Measurements from ENCODE around the gene MYO1B. TPM values are rescaled to one million over a fixed set of nuclear protein-coding genes. Genes with fewer than 3 reads are reported as not detected.
A peak's percentile ranks its signal among the peaks of the same experiment; 100 is the strongest.

MYO1B gene
- total RNA-seq, 2 experiments from 2014 or later = 31.5 to 35.0 TPM

- DNase-seq = peak; percentile 45
- H3K4me1 Mint-ChIP-seq = peaks cover 14% of the 10 kb centered on the region
- peaks cover 2% of the 10 kb centered on the region for H3K36me3 Mint-ChIP-seq
- H3K27me3 Mint-ChIP-seq = no peaks in the 10 kb centered on the region
- no peak overlapping the region for H3K4me3 Mint-ChIP-seq
- H3K27ac Mint-ChIP-seq = no peak overlapping the region
- peaks cover 7% of the 10 kb centered on the region for H3K9me3 Mint-ChIP-seq
These were observed 26.8 kb upstream of the MYO1B start for GRCh38 chr2:191218292-191218898.

DNA sequence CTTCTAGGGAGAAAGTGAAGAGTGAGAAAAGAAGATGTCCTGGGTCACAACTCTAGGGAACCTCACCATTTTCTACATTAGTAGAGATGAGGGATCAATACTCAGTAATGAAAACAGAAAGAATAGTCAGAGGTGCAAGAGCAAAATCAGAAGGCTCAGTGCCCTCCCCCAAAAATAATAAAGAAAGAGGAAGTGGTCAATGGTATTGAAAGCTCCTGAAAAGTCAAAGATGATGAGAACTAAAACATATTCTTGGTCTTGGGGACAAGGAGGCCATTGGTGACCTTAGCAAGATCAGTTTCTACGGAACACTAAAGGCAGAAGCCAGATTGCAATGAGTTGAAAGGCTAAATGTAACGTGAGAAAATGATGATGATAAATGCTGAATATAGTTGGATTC is 24.5 kb upstream of the MYO1B start:
- Mint-ChIP-seq H3K27me3 (no peaks in the 10 kb centered on the region), H3K4me3 (no peak overlapping the region)

DNA sequence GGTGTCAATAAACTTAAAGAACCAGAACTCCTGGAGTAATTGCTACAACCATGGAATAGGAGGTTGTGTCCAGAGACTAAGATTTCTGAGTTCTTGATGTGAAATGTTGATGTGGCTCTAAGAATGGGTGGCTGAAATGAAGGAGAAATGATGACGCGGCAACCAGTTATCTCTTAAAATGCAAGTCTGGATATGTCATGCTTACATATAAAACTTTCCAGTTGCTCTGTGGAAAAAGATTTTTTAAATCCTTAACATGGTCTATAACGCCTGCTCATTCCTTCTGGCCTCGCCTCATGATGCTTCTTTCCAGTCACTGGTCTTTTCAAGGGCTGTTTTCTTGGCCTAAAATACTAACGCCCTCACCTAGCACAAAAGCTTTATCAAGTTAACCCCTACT is 23.5 kb upstream of the MYO1B start:
- Mint-ChIP-seq H3K36me3 (no peaks in the 10 kb centered on the region), H3K4me3 (no peak overlapping the region), H3K4me1 (peaks cover 14% of the 10 kb centered on the region), H3K27me3 (no peaks in the 10 kb centered on the region), H3K27ac (no peak overlapping the region), H3K9me3 (peaks cover 7% of the 10 kb centered on the region)
- no peak for DNase-seq

More for the DNA sequence above, 24.5 kb upstream of the MYO1B start:
- Mint-ChIP-seq H3K4me1 (peaks cover 14% of the 10 kb centered on the region), H3K9me3 (peaks cover 7% of the 10 kb centered on the region), H3K36me3 (no peaks in the 10 kb centered on the region), H3K27ac (no peak overlapping the region)
- no peak for DNase-seq

DNA sequence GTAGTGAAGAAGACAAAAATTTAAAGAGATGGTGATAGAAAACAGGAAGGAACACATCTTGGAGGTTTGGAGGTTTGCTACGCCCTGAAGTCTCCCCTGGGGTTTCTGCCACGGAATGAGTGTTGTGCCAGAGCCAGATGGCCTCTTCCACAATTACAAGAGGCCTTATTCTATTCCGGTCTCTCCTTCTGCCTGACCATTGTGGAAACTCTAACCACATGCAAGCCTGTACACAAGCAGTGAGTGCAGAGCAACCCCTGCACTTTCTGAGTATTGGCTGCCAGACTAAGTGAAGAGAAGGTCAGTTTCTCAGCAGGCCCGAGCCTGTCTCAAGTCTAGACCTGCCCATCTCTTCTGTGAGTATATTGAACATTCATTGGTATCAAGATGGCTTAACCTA is 22.7 kb upstream of the MYO1B start:
- Mint-ChIP-seq H3K36me3 (no peaks in the 10 kb centered on the region), H3K9me3 (peaks cover 7% of the 10 kb centered on the region), H3K4me3 (no peak overlapping the region), H3K27me3 (no peaks in the 10 kb centered on the region), H3K4me1 (peaks cover 12% of the 10 kb centered on the region), H3K27ac (no peak overlapping the region)
- DNase-seq = no peak

- H3K4me3 Mint-ChIP-seq = no peak overlapping the region
- H3K27me3 Mint-ChIP-seq = no peaks in the 10 kb centered on the region
- DNase-seq = no peak
- peaks cover 7% of the 10 kb centered on the region for H3K9me3 Mint-ChIP-seq
- no peak overlapping the region for H3K27ac Mint-ChIP-seq
- peaks cover 8% of the 10 kb centered on the region for H3K4me1 Mint-ChIP-seq
- H3K36me3 Mint-ChIP-seq = no peaks in the 10 kb centered on the region
These were observed 22.3 kb upstream of the MYO1B start for GRCh38 chr2:191222952-191223351.

DNA sequence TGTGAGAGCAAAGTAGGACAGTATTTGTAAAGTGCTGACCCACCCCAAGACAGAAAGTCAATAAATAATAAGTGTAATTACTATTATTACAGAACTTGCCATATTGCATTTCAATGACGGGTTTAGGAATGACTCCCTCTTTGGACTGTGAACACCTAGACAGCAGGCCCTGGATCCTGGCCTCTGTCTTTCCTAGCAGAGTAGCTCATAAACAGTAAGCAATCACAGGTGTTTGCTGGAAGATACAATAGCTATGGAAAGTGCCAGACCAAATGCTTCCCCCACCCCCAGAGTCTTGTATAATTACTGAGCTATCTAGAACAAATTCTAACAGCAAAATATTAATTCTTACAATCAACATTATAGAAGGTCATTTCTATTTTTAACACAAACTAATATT is 20.1 kb upstream of the MYO1B start:
- H3K9me3 Mint-ChIP-seq = peaks cover 7% of the 10 kb centered on the region
- H3K4me3 Mint-ChIP-seq = no peak overlapping the region
- DNase-seq = no peak
- H3K27ac Mint-ChIP-seq = no peak overlapping the region
- H3K4me1 Mint-ChIP-seq = peaks cover 3% of the 10 kb centered on the region
- H3K27me3 Mint-ChIP-seq = no peaks in the 10 kb centered on the region
- no peaks in the 10 kb centered on the region for H3K36me3 Mint-ChIP-seq

DNA sequence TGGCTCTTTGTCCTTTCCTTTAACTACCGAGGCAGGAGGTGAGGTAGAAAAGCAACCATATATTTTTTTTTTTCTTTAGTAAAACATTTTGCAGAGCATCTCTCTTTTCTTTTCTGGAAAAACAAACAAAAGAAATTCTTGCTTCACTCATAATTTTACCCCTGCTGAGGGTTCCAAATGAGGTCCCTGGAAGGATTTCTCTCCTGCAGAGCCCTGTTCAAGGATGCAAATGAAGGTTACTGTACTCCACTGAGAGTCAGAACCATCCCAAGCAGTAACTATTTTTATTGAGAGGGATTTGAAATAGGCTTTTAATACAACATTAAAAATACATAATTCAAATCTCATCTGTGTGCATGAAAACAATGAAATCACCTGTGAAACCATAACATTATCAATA is 19.5 kb upstream of the MYO1B start:
- Mint-ChIP-seq H3K9me3 (peaks cover 4% of the 10 kb centered on the region), H3K4me3 (no peak overlapping the region), H3K4me1 (no peaks in the 10 kb centered on the region), H3K27ac (no peak overlapping the region), H3K36me3 (no peaks in the 10 kb centered on the region), H3K27me3 (no peaks in the 10 kb centered on the region)
- no peak for DNase-seq

- Mint-ChIP-seq H3K4me1 (no peaks in the 10 kb centered on the region), H3K4me3 (no peak overlapping the region), H3K27me3 (no peaks in the 10 kb centered on the region), H3K9me3 (peaks cover 3% of the 10 kb centered on the region), H3K36me3 (no peaks in the 10 kb centered on the region), H3K27ac (no peak overlapping the region)
- no peak for DNase-seq
These were observed 19.0 kb upstream of the MYO1B start for GRCh38 chr2:191226196-191226595.

DNA sequence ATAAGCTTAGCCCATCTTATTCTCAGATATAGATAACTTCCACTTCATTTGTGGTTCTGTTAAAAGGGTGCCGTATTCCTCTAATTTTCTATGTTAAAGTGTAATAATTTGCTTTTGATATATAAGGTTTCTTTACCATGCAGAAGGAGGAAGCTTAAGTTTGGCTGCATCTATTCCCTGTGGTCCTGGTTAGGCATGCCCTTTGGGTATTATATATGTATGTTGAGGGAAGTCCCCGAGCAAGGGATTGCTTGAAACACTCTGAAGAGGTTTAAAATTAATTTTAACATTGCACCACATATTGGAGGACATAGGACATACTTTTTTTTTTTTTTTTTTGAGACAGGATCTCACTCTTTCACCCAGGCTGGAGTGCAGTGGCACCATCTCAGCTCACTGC is 16.9 kb upstream of the MYO1B start:
- H3K36me3 Mint-ChIP-seq = no peaks in the 10 kb centered on the region

DNA sequence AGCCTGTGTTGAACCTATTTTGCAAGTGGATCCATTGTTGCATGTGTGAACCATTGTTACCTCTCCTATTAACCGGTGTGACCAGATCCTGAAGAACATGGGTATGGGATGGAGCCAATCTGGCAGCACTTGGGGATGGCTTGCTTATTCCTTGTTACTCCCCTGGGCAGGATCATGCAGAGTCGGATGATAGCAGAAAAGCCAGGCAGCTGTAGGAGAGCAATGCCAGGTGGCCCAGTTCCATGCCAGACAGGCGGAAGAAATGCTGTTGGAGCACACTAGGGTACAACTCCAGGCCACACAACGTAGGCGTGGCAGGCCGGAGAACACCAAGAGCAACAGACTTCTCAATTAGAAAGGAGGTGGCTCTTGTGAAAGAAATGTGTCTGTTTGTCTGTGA is 16.3 kb upstream of the MYO1B start:
- Mint-ChIP-seq H3K27me3 (no peaks in the 10 kb centered on the region), H3K4me1 (no peaks in the 10 kb centered on the region), H3K9me3 (no peaks in the 10 kb centered on the region), H3K36me3 (no peaks in the 10 kb centered on the region), H3K4me3 (no peak overlapping the region), H3K27ac (no peak overlapping the region)
- no peak for DNase-seq

More for the DNA sequence above, 16.9 kb upstream of the MYO1B start:
- no peak overlapping the region for H3K27ac Mint-ChIP-seq
- DNase-seq = no peak
- H3K27me3 Mint-ChIP-seq = no peaks in the 10 kb centered on the region
- no peak overlapping the region for H3K4me3 Mint-ChIP-seq
- H3K9me3 Mint-ChIP-seq = no peaks in the 10 kb centered on the region
- H3K4me1 Mint-ChIP-seq = no peaks in the 10 kb centered on the region

DNA sequence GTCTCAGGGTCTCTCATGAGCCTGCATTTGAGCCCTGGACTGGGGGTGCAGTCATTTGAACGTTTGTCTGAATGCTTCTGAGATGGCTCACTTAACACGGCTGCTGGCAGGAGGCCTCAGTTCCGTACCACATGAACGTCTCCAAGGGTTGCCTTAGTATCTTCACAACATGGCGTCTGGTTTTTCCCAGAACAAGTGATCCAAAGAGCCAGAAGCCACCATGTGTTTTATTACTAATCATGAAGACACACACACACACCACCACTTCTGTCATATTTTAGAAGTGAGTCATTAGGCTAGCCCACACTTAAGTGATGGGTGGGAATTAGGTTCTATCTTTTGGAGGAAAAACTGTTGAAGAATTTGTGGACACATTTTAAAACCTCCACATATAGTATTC is 15.0 kb upstream of the MYO1B start:
- no peaks in the 10 kb centered on the region for H3K27me3 Mint-ChIP-seq
- no peaks in the 10 kb centered on the region for H3K36me3 Mint-ChIP-seq
- no peak for DNase-seq
- H3K4me1 Mint-ChIP-seq = peaks cover 6% of the 10 kb centered on the region
- no peak overlapping the region for H3K27ac Mint-ChIP-seq
- H3K4me3 Mint-ChIP-seq = no peak overlapping the region
- H3K9me3 Mint-ChIP-seq = no peaks in the 10 kb centered on the region

GRCh38 chr2:191231995-191232394 is 13.2 kb upstream of the MYO1B start:
- Mint-ChIP-seq H3K27me3 (no peaks in the 10 kb centered on the region), H3K4me1 (peaks cover 6% of the 10 kb centered on the region), H3K9me3 (no peaks in the 10 kb centered on the region), H3K4me3 (no peak overlapping the region), H3K36me3 (no peaks in the 10 kb centered on the region), H3K27ac (no peak overlapping the region)
- DNase-seq = no peak

DNA sequence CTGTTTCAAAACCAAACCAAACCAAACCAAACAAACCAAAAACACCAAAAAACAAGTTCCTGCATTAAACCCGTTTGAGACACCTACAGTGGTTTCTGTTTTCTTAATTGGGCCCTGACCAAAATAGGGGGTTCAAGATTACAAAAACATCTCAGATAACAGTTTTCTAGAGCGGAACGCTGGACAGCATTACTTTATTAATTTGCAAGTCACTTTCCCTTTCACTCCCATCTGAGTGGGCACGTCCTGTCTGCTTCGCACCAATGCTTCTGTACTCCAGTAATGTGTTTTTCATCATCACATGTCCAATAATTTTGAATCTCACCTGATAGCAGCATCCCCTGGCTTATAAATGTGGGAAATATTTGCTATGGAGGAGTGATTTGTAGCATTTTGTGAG is 11.7 kb upstream of the MYO1B start:
- Mint-ChIP-seq H3K4me1 (peaks cover 6% of the 10 kb centered on the region), H3K27ac (no peak overlapping the region), H3K27me3 (no peaks in the 10 kb centered on the region), H3K36me3 (no peaks in the 10 kb centered on the region), H3K4me3 (no peak overlapping the region), H3K9me3 (no peaks in the 10 kb centered on the region)
- no peak for DNase-seq

- Mint-ChIP-seq H3K4me3 (no peak overlapping the region), H3K27me3 (no peaks in the 10 kb centered on the region), H3K36me3 (no peaks in the 10 kb centered on the region), H3K27ac (no peak overlapping the region), H3K4me1 (peaks cover 6% of the 10 kb centered on the region), H3K9me3 (no peaks in the 10 kb centered on the region)
- DNase-seq = no peak
These were observed 10.8 kb upstream of the MYO1B start for GRCh38 chr2:191234376-191234775.

DNA sequence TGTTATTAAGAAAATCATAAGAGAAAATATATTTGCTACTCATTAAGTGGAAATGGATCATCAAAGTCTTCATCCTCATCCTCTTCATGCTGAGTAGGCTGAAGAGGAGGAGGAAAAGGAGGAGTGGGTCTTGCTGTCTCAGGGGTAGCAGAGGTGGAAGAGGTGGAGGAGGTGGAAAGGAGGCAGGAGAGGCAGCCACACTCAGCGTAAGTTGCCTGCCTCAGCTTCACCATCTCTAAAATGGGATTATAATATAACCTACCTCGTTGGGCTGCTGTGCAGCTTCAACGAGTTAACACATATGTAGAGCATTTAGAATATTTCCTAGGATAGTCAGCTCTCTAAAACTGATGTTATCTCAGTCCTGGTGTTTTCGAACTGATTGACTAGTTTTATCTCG is 4.3 kb upstream of the MYO1B start:
- no peak overlapping the region for H3K27ac Mint-ChIP-seq
- no peak overlapping the region for H3K4me3 Mint-ChIP-seq
- DNase-seq = no peak
- peaks cover 5% of the 10 kb centered on the region for H3K36me3 Mint-ChIP-seq
- H3K9me3 Mint-ChIP-seq = no peaks in the 10 kb centered on the region
- peaks cover 3% of the 10 kb centered on the region for H3K4me1 Mint-ChIP-seq
- no peaks in the 10 kb centered on the region for H3K27me3 Mint-ChIP-seq

DNA sequence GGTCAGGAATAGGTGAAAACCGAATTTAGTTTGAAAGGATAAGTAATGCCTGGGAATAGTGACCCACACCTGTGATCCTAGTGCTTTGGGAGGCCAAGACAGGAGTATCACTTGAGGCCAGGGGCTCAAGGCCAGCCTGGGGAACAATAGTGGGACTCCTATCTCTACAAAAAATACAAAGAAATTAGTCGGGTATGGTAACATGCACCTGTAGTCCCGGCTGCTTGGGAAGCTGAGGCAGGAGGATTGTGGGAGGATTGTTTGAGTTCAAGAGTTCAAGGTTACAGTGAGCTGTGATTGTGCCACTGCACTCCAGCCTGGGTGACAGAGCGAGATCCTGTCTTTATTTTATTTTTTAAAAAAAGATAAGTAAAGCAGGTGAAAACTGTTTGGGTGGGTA is 3.8 kb upstream of the MYO1B start:
- DNase-seq = no peak
- Mint-ChIP-seq H3K27ac (no peak overlapping the region), H3K9me3 (no peaks in the 10 kb centered on the region), H3K4me1 (peaks cover 8% of the 10 kb centered on the region), H3K36me3 (peaks cover 7% of the 10 kb centered on the region), H3K27me3 (peaks cover 2% of the 10 kb centered on the region), H3K4me3 (no peak overlapping the region)

Data from activated naive CD8-positive, alpha-beta T cell treated with anti-CD3 and anti-CD28 coated beads for 36 hours (primary cell).